Fibroblast of villous mesenchyme (primary cell): ENCODE measurements around the gene CSH2. TPM values are rescaled to one million over a fixed set of nuclear protein-coding genes. Genes with fewer than 3 reads are reported as not detected.

ENCODE experiments used
- DNase-seq: peaks from one replicate; pipeline ENCODE4 v3.0.0-alpha.2; 2010; ENCODE audit warnings: low read depth
- H3K4me3 ChIP-seq: 2 replicates; pipeline ENCODE4 v1.5.1; 2011; ENCODE audit warnings: low read depth, mild to moderate bottlenecking, low read length
- small RNA-seq: library from RNA; depleted of rRNA; stranded (forward); fragments of <200 nt; gene quantifications from one replicate; pipeline ENCODE3, GENCODE V24; 2012
- total RNA-seq: library from RNA; depleted of rRNA; stranded (reverse); fragments of >200 nt; gene quantifications from 2 replicates; pipeline ENCODE4 v1.2.3, GENCODE V29; 2012
- TF ChIP-seq, protein P1 (sequence below): IDR thresholded peaks from 2 replicates; pipeline ENCODE4 v1.5.1; 2012; ENCODE audit warnings: low read depth, mild to moderate bottlenecking, low read length; ENCODE audit not compliant: insufficient read depth

CSH2 gene
- total RNA-seq, 1 donor: not detected

DNA sequence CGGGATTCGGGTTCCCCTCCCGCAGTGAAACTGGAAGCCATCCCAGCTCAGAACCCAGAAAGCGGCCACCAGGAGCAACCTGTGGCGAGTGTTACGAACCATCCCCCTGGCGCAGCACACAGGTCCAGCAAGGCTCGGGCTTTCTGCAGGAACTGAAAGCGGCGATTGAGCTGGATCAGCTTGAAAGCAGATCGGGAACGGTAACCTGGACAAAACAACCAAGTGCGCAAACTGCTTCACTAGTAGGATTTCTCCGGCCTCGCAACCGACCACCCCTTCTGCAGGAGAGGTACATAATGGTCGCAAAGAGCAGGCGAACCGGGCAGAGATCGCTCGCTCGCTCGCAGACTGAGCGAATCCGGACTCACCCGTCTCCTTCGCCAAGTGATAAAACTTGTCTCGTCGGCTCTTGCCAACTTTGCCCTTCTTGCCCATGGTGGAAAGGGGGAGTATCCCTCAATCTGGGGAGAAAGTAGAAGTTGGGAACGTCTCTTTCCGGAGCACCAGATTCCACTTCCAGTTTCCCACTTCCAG lies 46.9 kb downstream of the CSH2 start:
- TF ChIP-seq, protein P1, sequence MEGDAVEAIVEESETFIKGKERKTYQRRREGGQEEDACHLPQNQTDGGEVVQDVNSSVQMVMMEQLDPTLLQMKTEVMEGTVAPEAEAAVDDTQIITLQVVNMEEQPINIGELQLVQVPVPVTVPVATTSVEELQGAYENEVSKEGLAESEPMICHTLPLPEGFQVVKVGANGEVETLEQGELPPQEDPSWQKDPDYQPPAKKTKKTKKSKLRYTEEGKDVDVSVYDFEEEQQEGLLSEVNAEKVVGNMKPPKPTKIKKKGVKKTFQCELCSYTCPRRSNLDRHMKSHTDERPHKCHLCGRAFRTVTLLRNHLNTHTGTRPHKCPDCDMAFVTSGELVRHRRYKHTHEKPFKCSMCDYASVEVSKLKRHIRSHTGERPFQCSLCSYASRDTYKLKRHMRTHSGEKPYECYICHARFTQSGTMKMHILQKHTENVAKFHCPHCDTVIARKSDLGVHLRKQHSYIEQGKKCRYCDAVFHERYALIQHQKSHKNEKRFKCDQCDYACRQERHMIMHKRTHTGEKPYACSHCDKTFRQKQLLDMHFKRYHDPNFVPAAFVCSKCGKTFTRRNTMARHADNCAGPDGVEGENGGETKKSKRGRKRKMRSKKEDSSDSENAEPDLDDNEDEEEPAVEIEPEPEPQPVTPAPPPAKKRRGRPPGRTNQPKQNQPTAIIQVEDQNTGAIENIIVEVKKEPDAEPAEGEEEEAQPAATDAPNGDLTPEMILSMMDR: peak; percentile 10
- DNase-seq: no peak
- peak overlapping the region; percentile 67 for H3K4me3 ChIP-seq

DNA sequence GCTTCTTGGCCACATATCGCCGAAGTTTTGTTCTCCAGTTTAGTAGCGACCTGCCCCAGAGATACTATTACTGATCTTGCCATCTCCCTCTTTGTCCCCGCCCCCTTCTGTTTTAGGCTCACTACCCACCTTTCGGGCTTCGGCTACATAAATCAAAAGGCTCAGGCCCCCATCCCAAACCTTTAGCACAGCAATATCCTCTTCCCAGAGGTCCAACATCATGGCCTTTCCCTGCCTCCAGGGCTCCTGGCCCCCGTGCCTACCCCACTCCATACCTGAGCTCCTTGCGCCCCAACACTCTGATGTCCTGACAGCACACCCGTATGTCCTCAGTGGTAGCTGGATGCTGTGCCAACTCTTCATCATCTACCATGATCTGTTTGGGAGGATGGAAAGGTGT lies 49.1 kb downstream of the CSH2 start:
- no peak for DNase-seq
- H3K4me3 ChIP-seq: no peak overlapping the region
- TF ChIP-seq, protein P1: no peak

DNA sequence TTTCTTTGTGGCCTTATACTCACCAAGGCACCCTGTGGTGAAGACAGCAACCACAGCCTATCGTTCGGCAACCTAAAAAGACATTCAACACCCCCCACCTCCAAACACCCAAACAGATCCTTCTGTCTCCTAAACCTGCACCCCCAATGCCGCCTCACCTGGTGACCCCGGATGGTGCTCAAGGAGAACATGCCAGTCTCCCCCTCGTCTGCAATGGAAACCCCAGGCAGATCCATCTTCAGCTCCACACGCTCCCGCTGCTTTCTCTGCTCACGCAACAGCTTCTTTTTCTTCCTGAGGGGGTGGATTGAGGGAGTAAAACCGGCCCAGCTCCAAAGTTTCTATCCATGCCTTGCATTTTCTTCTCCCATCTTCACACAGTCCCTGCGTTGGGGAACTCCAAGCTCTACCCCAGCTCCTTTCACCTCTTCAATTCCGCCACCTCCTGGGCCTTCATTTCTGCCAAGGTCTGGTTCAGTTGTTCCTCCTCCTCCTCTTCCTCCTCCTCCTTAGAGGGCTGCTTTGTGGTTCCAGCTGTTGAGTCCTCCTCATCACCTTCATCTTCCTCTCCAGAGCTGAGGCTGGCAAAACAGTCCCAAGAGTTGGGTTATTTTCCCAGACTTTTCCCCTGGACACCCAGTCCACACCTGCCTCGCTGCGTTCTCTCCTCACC lies 49.7 kb downstream of the CSH2 start:
- no peak overlapping the region for H3K4me3 ChIP-seq
- TF ChIP-seq, protein P1: no peak
- DNase-seq: no peak

DNA sequence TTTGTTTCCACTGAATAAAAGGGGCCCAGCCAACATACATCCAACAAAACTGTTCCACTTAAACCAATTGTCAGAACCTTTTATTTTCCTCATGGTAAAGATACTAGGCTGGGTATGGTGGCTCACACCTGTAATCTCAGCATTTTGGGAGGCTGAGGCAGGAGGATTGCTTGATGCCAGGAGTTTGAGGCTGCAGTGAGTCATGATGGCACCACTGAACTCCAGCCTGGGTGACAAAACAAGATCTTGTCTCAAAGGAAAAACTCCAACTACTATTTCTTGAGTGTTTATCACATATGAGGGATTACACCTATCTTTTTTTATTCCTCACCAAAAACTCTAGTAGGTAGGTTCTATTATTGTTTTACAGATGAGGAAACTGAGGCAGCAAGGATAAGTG lies 50.9 kb downstream of the CSH2 start:
- no peak for DNase-seq
- TF ChIP-seq, protein P1: no peak
- no peak overlapping the region for H3K4me3 ChIP-seq

Small RNA genes within 50 kb of the gene (small RNA-seq; reads per million reads assigned to genes)
- gene AC040958.1: not detected
- not detected for gene AC127029.1
- not detected for gene GH1

Other genes starting within 250 kb of the CSH2 start
- gene LIMD2, start 173.6 kb downstream of the CSH2 start, total RNA-seq: 4.5 and 5.2 TPM in 2 replicates
- 23.2 and 25.0 TPM in 2 replicates for gene STRADA, start 131.9 kb downstream of the CSH2 start, total RNA-seq
- gene CCDC47, start 100.1 kb downstream of the CSH2 start, total RNA-seq: 62.8 and 76.4 TPM in 2 replicates
- 85.0 and 85.9 TPM in 2 replicates for gene DDX42, start 99.5 kb downstream of the CSH2 start, total RNA-seq
- 42.7 and 44.1 TPM in 2 replicates for gene PSMC5, start 46.2 kb downstream of the CSH2 start, total RNA-seq
- 50.6 and 72.5 TPM in 2 replicates for gene FTSJ3, start 46.0 kb downstream of the CSH2 start, total RNA-seq
- 61.8 and 66.9 TPM in 2 replicates for gene SMARCD2, start 31.0 kb downstream of the CSH2 start, total RNA-seq
- not detected in 2 replicates for gene GH2, start 8.3 kb upstream of the CSH2 start, total RNA-seq
- not detected in 2 replicates for gene CSH1, start 22.9 kb upstream of the CSH2 start, total RNA-seq
- gene CSHL1, start 37.6 kb upstream of the CSH2 start, total RNA-seq: not detected in 2 replicates
- gene GH1, start 45.2 kb upstream of the CSH2 start, total RNA-seq: not detected in 2 replicates
- gene CD79B, start 58.7 kb upstream of the CSH2 start, total RNA-seq: not detected in 2 replicates
- gene SCN4A, start 99.2 kb upstream of the CSH2 start, total RNA-seq: under 0.01 TPM in 1 of 2 replicates, not detected in the other
- under 0.01 TPM in 2 replicates for gene PRR29, start 124.7 kb upstream of the CSH2 start, total RNA-seq
- 1.3 and 1.7 TPM in 2 replicates for gene ICAM2, start 147.0 kb upstream of the CSH2 start, total RNA-seq